Measurements from ENCODE around the gene SKAP2.

Gene SKAP2

GRCh38 chr7:26658389-26659084, 205.9 kb downstream of the SKAP2 start:
- DNase-seq, result peak; percentile 96

- DNase-seq, result peak; percentile 95
These were observed 206.6 kb downstream of the SKAP2 start for GRCh38 chr7:26657686-26658388.

- no peak for DNase-seq
These were observed 207.2 kb downstream of the SKAP2 start for GRCh38 chr7:26657206-26657641.

GRCh38 chr7:26656735-26657134, 207.7 kb downstream of the SKAP2 start:
- DNase-seq, result no peak

- no peak for DNase-seq
These were observed 208.6 kb downstream of the SKAP2 start for GRCh38 chr7:26655781-26656180.

- peak; percentile 78 for DNase-seq
These were observed 210.7 kb downstream of the SKAP2 start for GRCh38 chr7:26653430-26654399.

GRCh38 chr7:26652401-26653100, 211.8 kb downstream of the SKAP2 start:
- no peak for DNase-seq

GRCh38 chr7:26650103-26650502, 214.3 kb downstream of the SKAP2 start:
- no peak for DNase-seq

- no peak for DNase-seq
These were observed 215.0 kb downstream of the SKAP2 start for GRCh38 chr7:26649388-26649787.

- DNase-seq, result no peak
These were observed 215.8 kb downstream of the SKAP2 start for GRCh38 chr7:26648554-26648953.

- no peak for DNase-seq
These were observed 217.9 kb downstream of the SKAP2 start for GRCh38 chr7:26646336-26647048.

- no peak for DNase-seq
These were observed 219.3 kb downstream of the SKAP2 start for GRCh38 chr7:26645121-26645520.

GRCh38 chr7:26642416-26642815, 222.0 kb downstream of the SKAP2 start:
- DNase-seq, result no peak

- no peak for DNase-seq
These were observed 224.7 kb downstream of the SKAP2 start for GRCh38 chr7:26639695-26640094.

GRCh38 chr7:26639111-26639510, 225.3 kb downstream of the SKAP2 start:
- no peak for DNase-seq

GRCh38 chr7:26638140-26638539, 226.2 kb downstream of the SKAP2 start:
- DNase-seq, result no peak

GRCh38 chr7:26637610-26638009, 226.8 kb downstream of the SKAP2 start:
- no peak for DNase-seq

- DNase-seq, result no peak
These were observed 227.6 kb downstream of the SKAP2 start for GRCh38 chr7:26636808-26637207.

GRCh38 chr7:26633557-26633956, 230.8 kb downstream of the SKAP2 start:
- DNase-seq, result no peak

- DNase-seq, result no peak
These were observed 232.8 kb downstream of the SKAP2 start for GRCh38 chr7:26631601-26632000.

GRCh38 chr7:26630941-26631580, 233.3 kb downstream of the SKAP2 start:
- no peak for DNase-seq
